Lower leg skin (tissue), 4 donors: ENCODE data around the gene TTC7B. TPM values are rescaled to one million over a fixed set of nuclear protein-coding genes. Genes with fewer than 3 reads are reported as not detected.

Source experiments
- DNase-seq, 2 donors: peaks; one replicate each; pipeline ENCODE4 v3.0.0-alpha.2; 2019; ENCODE audit warnings: low spot score in 2 of 2
- H3K4me3 ChIP-seq: fragments of 200-600 bp; sonication (generic); 2 replicates; pipeline ENCODE4 v1.5.1; 2017; ENCODE audit warnings: mild to moderate bottlenecking, low read depth; ENCODE audit not compliant: poor library complexity, severe bottlenecking
- CTCF ChIP-seq, 3 donors: fragments of 450-650 bp; IDR thresholded peaks; one replicate each; pipeline ENCODE4 v1.5.1; 2016; ENCODE audit warnings: antibody characterized with exemption in 3 of 3, mild to moderate bottlenecking in 3 of 3, moderate library complexity in 2 of 3
- POLR2A ChIP-seq, 2 donors: fragments of 450-650 bp; IDR thresholded peaks; one replicate each; pipeline ENCODE4 v1.6.1; 2016 to 2017; ENCODE audit warnings: antibody characterized with exemption in 2 of 2, mild to moderate bottlenecking in 1 of 2, moderate library complexity in 1 of 2
- WGBS, 2 donors: methylation state at CpG; one replicate each; pipeline ENCODE4 v1.1.5; 2018; 5-methylcytosine and 5-hydroxymethylcytosine counted together
- intact Hi-C: fragments of 100-400 bp; cut with DNase I; formaldehyde crosslinking; loops from one replicate; pipeline ENCODE4 v1.15.0; 2023; ENCODE audit warnings: low total_unique reads
- total RNA-seq, 4 donors: library from RNA; depleted of rRNA; stranded (reverse); fragments of >200 nt; gene quantifications; one replicate each; pipeline ENCODE4 v1.1.0, GENCODE V29; 2016

TTC7B gene
- total RNA-seq, 4 donors from 2014 or later: 10.3 to 28.7 (median 20.2) TPM

GRCh38 chr14:90753456-90754005 is 62.7 kb downstream of the TTC7B start:
- no peak for TF ChIP-seq CTCF (IDR thresholded peaks at IDR 0.05)
- no peak for TF ChIP-seq POLR2A (IDR thresholded peaks at IDR 0.05)

GRCh38 chr14:90750701-90751100 is 65.5 kb downstream of the TTC7B start:
- 70% methylated on average over 1 of the region's 1 CpG for WGBS, 2 donors
- intact Hi-C loops: no loop called here
- H3K4me3 ChIP-seq: no peak overlapping the region
- TF ChIP-seq POLR2A (IDR thresholded peaks at IDR 0.05): no peak
- TF ChIP-seq CTCF (IDR thresholded peaks at IDR 0.05): no peak
- DNase-seq: no peak

More at GRCh38 chr14:90753456-90754005, 62.7 kb downstream of the TTC7B start:
- WGBS, 2 donors: 90 to 93% methylated on average over 3 of the region's 3 CpGs
- intact Hi-C loops: no loop called here
- DNase-seq: no peak
- no peak overlapping the region for H3K4me3 ChIP-seq

- TF ChIP-seq CTCF (IDR thresholded peaks at IDR 0.05): no peak
- TF ChIP-seq POLR2A (IDR thresholded peaks at IDR 0.05): no peak
- DNase-seq: no peak
- intact Hi-C loops: no loop called here
- H3K4me3 ChIP-seq: no peak overlapping the region
Measured at GRCh38 chr14:90750191-90750590, 66.0 kb downstream of the TTC7B start.

- H3K4me3 ChIP-seq: no peak overlapping the region
- intact Hi-C loops: no loop called here
- no peak for DNase-seq
- no peak for TF ChIP-seq POLR2A (IDR thresholded peaks at IDR 0.05)
- no peak for TF ChIP-seq CTCF (IDR thresholded peaks at IDR 0.05)
Measured at GRCh38 chr14:90747909-90748308, 68.3 kb downstream of the TTC7B start.

GRCh38 chr14:90743826-90744225 is 72.4 kb downstream of the TTC7B start:
- intact Hi-C loops: no loop called here
- no peak for TF ChIP-seq CTCF (IDR thresholded peaks at IDR 0.05)
- TF ChIP-seq POLR2A (IDR thresholded peaks at IDR 0.05): no peak
- DNase-seq: no peak
- 90 to 91% methylated on average over 10 of the region's 10 CpGs for WGBS, 2 donors
- no peak overlapping the region for H3K4me3 ChIP-seq

- no peak overlapping the region for H3K4me3 ChIP-seq
- TF ChIP-seq CTCF (IDR thresholded peaks at IDR 0.05) (no peak), POLR2A (IDR thresholded peaks at IDR 0.05) (no peak)
- intact Hi-C loops: no loop called here
- WGBS, 2 donors: 48 to 58% methylated on average over 3 of the region's 3 CpGs
- no peak for DNase-seq
Measured at GRCh38 chr14:90743425-90743824, 72.8 kb downstream of the TTC7B start.
